Measurements from ENCODE around the gene UNG.

UNG gene

GRCh38 chr12:109157986-109158385, 60.6 kb downstream of the UNG start:
- DNase-seq, result no peak

GRCh38 chr12:109160433-109160832, 63.0 kb downstream of the UNG start:
- DNase-seq, result no peak

Measured in fibroblast of skin of abdomen (primary cell).